ENCODE results near the gene OCEL1. TPM values are rescaled to one million over a fixed set of nuclear protein-coding genes. Genes with fewer than 3 reads are reported as not detected.
"Not testable (repeated sequence)": the region's sequence is repeated elsewhere in the genome, so short reads cannot be mapped to it uniquely, and the experiment has no call there.

OCEL1 gene, protein sequence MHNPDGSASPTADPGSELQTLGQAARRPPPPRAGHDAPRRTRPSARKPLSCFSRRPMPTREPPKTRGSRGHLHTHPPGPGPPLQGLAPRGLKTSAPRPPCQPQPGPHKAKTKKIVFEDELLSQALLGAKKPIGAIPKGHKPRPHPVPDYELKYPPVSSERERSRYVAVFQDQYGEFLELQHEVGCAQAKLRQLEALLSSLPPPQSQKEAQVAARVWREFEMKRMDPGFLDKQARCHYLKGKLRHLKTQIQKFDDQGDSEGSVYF
- 2.8 and 7.8 TPM in 2 replicates for total RNA-seq (2014; rRNA removed; shearing (Covaris generic); ENCODE audit: low replicate concordance)

DNA sequence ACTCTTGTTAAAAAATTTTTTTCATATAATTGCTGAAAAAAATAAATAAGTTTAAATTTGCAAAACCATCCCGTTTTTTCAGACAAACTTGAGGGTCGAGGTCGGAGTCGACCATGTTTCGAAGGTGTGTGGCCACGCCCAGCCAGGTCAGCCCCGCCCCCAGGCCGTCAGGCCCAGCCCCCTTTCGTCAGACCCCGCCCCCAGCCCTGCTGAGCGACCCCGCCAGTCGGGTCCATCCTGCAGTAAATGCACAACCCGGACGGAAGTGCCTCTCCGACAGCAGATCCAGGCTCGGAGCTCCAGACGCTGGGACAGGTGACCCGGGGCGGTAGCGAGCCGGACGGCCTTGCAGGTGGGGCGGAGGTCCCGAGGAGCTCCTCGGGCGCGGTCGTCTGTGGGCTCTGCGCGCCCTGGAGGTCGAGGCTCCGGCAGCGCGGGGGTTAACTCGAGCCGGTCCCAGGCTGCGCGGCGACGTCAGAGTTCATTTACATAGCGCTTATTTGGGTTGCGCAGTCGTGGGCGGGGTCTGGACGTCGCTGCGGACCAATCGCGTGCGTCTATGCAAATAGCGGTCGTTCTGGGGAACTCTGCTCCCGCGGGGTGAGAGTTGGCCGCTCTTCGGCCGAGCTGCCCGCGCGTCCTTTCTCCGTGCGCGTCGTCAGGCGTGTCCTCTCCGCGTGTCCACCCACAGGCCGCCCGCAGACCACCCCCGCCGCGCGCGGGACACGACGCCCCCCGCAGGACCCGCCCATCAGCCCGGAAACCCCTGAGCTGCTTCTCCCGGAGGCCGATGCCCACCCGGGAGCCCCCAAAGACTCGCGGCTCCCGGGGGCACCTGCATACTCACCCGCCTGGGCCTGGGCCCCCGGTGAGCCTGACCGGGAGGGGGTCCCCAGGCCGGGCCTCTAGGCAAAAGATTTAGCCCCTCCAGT lies at the start of gene OCEL1:
TSS of gene OCEL1 (plus strand) at position 225 of the 932 bp plus-strand sequence. CDS start at position 247, 22 bp downstream.
- DNase-seq, result peak; percentile 99
- Histone ChIP-seq H3K36me3 (peaks cover 19% of the 10 kb centered on the region), H3K27me3 (no peaks in the 10 kb centered on the region), H3K4me3 (peak within 1 kb of the TSS; percentile 64), H3K9me3 (no peaks in the 10 kb centered on the region)

- H3K4me3 ChIP-seq, result no peak overlapping the region
- no peaks in the 10 kb centered on the region for H3K9me3 ChIP-seq
- no peak for DNase-seq
- no peaks in the 10 kb centered on the region for H3K27me3 ChIP-seq
- peaks cover 54% of the 10 kb centered on the region for H3K36me3 ChIP-seq
Measured at GRCh38 chr19:17178291-17178690, 47.7 kb upstream of the OCEL1 start.

DNA sequence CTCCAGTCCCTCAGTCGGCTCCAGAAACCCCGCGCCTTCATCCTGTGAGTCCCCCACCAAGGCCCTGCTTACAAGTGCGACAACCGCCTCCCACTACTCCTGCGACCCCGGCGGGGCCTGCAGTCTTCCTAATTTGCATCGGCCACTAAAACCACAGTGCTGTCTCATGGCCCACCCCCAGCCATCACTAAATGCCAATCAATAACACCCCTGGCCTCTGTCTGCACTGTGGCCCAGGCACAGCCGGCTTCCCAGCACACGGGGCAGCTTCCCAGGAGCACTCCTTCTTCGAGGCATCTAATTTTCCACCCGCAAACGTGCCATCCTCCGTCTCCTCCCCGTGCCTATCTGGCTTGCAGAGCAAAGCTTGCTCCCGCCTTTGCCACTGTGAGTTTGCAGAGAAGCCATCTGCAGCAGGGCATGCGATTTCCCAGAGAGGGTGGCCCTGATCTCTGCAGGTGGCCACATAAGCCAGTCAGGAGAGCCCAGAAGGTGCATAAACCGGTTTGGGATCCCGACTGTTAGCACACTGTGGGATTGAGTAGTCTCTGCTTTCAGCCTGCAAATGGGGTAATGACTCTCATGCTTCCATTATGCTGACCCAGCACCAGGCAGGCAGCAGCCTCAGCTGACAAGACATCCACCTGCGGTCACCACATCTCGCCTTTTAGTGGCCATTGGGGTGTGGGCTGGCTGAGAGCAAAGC lies 44.9 kb upstream of the OCEL1 start:
- Histone ChIP-seq H3K4me3 (no peak overlapping the region), H3K27me3 (no peaks in the 10 kb centered on the region), H3K9me3 (no peaks in the 10 kb centered on the region), H3K36me3 (peaks cover 53% of the 10 kb centered on the region)
- DNase-seq, result no peak

GRCh38 chr19:17183271-17183761 lies 42.7 kb upstream of the OCEL1 start:
- no peaks in the 10 kb centered on the region for H3K27me3 ChIP-seq
- no peak overlapping the region for H3K4me3 ChIP-seq
- H3K9me3 ChIP-seq, result no peaks in the 10 kb centered on the region
- DNase-seq, result no peak
- H3K36me3 ChIP-seq, result peaks cover 52% of the 10 kb centered on the region

DNA sequence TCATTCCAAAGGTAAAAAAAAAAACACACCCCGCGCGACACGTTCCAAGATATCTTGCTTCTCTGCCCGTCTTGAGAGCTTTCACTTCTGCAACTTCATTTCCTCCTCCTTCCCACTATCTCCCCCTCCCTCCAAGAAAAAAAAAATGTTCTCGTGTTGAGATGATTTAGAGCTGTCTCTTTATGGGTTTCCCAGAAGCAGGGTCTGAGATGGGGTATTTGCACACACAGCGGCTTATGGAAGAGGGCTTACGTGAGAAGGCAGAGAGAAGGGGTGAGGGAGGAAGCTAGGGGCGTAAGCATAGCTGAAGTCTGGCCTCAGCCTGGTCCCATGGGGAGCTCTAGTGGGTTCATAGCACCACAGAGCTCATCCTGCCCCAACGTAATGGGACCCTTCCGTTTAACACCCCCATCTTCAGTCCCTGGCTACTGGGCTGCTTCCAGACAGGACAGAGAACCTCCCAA lies 42.1 kb upstream of the OCEL1 start:
- no peak overlapping the region for H3K4me3 ChIP-seq
- H3K9me3 ChIP-seq, result no peaks in the 10 kb centered on the region
- no peak for DNase-seq
- no peaks in the 10 kb centered on the region for H3K27me3 ChIP-seq
- H3K36me3 ChIP-seq, result peaks cover 52% of the 10 kb centered on the region

GRCh38 chr19:17184371-17184841 lies 41.6 kb upstream of the OCEL1 start:
- Histone ChIP-seq H3K9me3 (no peaks in the 10 kb centered on the region), H3K36me3 (peaks cover 57% of the 10 kb centered on the region), H3K27me3 (no peaks in the 10 kb centered on the region), H3K4me3 (no peak overlapping the region)
- DNase-seq, result no peak

DNA sequence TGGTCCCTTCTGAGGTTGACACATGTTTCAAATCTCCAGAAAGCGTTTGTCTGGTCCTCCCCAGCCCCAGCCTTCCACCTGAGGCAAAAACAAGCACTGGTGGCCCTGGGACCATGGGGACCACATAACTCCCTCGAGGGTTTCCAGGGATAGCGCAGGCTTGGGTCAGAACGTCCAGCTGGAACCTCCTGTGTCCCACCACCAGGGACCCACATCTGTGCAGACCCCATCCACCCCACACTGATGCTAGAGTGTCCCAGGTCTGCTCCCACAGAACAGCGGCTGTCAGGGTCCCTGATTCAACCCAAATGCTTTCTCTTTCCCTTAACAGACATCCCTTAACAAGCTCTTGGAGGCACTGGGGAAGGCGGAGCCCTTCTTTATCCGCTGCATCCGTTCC lies 40.4 kb upstream of the OCEL1 start:
- no peak for DNase-seq
- Histone ChIP-seq H3K4me3 (no peak overlapping the region), H3K36me3 (peaks cover 55% of the 10 kb centered on the region), H3K27me3 (no peaks in the 10 kb centered on the region), H3K9me3 (no peaks in the 10 kb centered on the region)

GRCh38 chr19:17191736-17192135 lies 34.3 kb upstream of the OCEL1 start:
- H3K27me3 ChIP-seq, H3K9me3 ChIP-seq, H3K4me3 ChIP-seq, DNase-seq: not testable (repeated sequence)
- H3K36me3 ChIP-seq, result peaks cover 60% of the 10 kb centered on the region

- no peaks in the 10 kb centered on the region for H3K9me3 ChIP-seq
- no peak for DNase-seq
- no peak overlapping the region for H3K4me3 ChIP-seq
- H3K27me3 ChIP-seq, result no peaks in the 10 kb centered on the region
- H3K36me3 ChIP-seq, result peaks cover 59% of the 10 kb centered on the region
Measured at GRCh38 chr19:17192751-17193150, 33.3 kb upstream of the OCEL1 start.

DNA sequence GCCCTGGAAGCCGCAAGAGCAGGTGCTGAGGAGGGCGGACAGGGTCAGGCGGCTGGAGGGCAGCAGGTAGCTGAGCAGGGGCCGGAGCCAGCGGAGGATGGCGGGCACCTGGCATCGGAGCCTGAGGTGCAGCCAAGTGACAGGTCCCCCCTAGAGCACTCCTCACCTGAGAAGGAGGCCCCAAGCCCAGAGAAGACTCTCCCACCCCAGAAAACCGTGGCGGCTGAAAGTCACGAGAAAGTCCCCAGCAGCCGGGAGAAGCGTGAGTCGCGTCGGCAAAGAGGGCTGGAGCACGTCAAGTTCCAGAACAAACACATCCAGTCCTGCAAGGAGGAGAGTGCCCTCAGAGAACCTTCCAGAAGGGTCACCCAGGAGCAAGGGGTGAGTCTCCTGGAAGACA lies 31.4 kb upstream of the OCEL1 start:
- Histone ChIP-seq H3K4me3 (no peak overlapping the region), H3K36me3 (peaks cover 55% of the 10 kb centered on the region), H3K27me3 (no peaks in the 10 kb centered on the region), H3K9me3 (no peaks in the 10 kb centered on the region)
- no peak for DNase-seq

DNA sequence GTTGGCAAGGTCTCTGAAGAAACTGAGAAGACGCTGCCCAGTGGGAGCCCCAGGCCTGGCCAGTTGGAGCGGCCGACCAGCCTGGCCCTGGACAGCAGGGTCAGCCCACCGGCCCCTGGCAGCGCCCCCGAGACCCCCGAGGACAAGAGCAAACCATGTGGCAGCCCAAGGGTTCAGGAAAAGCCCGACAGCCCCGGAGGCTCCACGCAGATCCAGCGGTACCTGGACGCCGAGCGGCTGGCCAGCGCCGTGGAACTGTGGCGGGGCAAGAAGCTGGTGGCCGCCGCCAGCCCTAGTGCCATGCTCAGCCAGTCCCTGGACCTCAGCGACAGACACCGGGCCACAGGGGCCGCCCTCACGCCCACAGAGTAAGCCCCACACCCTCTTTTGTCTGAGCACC lies 30.9 kb upstream of the OCEL1 start:
- Histone ChIP-seq H3K9me3 (no peaks in the 10 kb centered on the region), H3K36me3 (peaks cover 59% of the 10 kb centered on the region), H3K27me3 (no peaks in the 10 kb centered on the region), H3K4me3 (no peak overlapping the region)
- no peak for DNase-seq

DNA sequence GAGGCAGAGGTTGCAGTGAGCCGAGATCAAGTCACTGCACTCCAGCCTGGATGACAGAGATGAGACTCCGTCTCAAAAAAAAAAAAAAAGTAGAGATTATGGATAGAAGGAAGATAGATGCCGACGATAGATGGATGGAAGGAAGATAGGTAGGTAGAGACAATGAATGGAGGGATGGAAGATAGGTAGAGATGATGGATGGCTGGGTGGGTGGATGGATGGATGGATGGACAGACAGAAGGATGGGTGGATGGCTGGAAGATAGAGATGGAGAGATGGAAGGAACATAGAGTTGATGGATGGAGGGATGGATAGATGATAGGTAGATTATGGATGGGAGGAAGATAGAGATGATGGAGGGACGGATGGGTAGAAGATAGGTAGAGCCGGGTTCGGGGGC lies 29.4 kb upstream of the OCEL1 start:
- peaks cover 67% of the 10 kb centered on the region for H3K36me3 ChIP-seq
- H3K4me3 ChIP-seq, result no peak overlapping the region
- no peaks in the 10 kb centered on the region for H3K27me3 ChIP-seq
- H3K9me3 ChIP-seq, result no peaks in the 10 kb centered on the region
- DNase-seq, result no peak

- Histone ChIP-seq H3K36me3 (peaks cover 67% of the 10 kb centered on the region), H3K27me3 (no peaks in the 10 kb centered on the region), H3K9me3 (no peaks in the 10 kb centered on the region), H3K4me3 (no peak overlapping the region)
- DNase-seq, result no peak
Measured at GRCh38 chr19:17197666-17198065, 28.4 kb upstream of the OCEL1 start.

- no peaks in the 10 kb centered on the region for H3K27me3 ChIP-seq
- DNase-seq, result no peak
Measured at GRCh38 chr19:17200408-17201079, 25.5 kb upstream of the OCEL1 start.

DNA sequence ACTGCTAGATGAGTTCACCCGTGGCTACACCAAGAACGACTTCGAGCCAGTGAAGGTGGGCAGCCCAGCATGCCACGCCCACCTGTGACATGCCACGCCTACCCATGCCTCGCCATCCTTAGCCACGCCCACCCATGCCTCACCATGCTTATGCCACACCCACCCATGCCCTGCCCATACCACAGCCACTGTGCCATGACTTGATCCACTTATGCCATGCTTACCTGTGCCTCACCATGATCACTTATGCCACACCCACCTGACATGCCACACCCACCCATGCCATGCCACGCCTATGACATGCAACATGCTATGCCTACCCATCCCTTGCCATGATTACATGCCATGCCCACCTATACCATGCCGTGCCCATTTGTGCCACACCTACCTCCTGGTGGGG lies 23.8 kb upstream of the OCEL1 start:
- Histone ChIP-seq H3K4me3 (no peak overlapping the region), H3K36me3 (peaks cover 65% of the 10 kb centered on the region), H3K27me3 (no peaks in the 10 kb centered on the region), H3K9me3 (no peaks in the 10 kb centered on the region)
- no peak for DNase-seq

More at GRCh38 chr19:17200408-17201079, 25.5 kb upstream of the OCEL1 start:
- Histone ChIP-seq H3K4me3 (no peak overlapping the region), H3K36me3 (peaks cover 54% of the 10 kb centered on the region), H3K9me3 (no peaks in the 10 kb centered on the region)

DNA sequence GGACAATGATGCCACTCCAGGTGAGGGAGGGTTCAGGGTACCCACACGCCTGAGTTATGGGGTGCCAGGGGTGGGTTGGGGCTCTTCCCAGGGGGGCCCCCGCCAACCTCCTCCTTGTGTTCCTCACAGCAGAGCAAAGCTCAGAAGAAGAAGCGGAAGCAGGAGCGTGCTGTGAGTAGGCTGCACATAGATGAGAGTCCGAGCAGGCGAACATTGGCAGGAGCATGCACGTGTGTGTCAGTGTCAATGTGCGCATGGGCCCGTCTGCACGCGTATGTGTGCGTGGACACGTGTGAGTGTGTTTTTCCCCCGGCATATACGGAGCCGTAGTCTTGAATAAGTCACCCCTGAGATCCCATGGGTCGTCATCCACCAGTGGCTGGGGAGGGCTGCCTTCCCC lies 23.3 kb upstream of the OCEL1 start:
- no peak for DNase-seq
- no peaks in the 10 kb centered on the region for H3K9me3 ChIP-seq
- H3K4me3 ChIP-seq, result no peak overlapping the region
- H3K27me3 ChIP-seq, result no peaks in the 10 kb centered on the region
- peaks cover 62% of the 10 kb centered on the region for H3K36me3 ChIP-seq

All from MG63 (cell line).